Gastrocnemius medialis (tissue), 4 donors: ENCODE measurements around the gene ADAMTS4. TPM values are rescaled to one million over a fixed set of nuclear protein-coding genes. Genes with fewer than 3 reads are reported as not detected.

Source experiments
- ATAC-seq, 2 donors: fragments of 150-250 bp; one replicate each; pipeline ENCODE4 v1.9.1; 2016
- DNase-seq, 2 donors: peaks; one replicate each; pipeline ENCODE4 v3.0.0-alpha.2; 2019
- H3K27ac ChIP-seq, 4 donors: fragments of 200-600 bp; sonication (generic); 1 replicate in 1 of 4; 2 replicates in 3 of 4; pipeline ENCODE4 v1.5.1; 2016 to 2018; ENCODE audit warnings: mild to moderate bottlenecking in 2 of 4, moderate library complexity in 1 of 4
- H3K27me3 ChIP-seq, 3 donors: fragments of 200-600 bp; sonication (generic) in 2 of 3; 1 replicate in 1 of 3; 2 replicates in 2 of 3; pipeline versions ENCODE4 v1.5.1 to v1.6.0; 2016 to 2019; ENCODE audit warnings: mild to moderate bottlenecking in 1 of 3, moderate library complexity in 1 of 3
- H3K36me3 ChIP-seq, 2 donors: fragments of 200-600 bp; sonication (generic) in 1 of 2; one replicate each; pipeline ENCODE4 v1.5.1; 2017 to 2018
- H3K4me1 ChIP-seq, 2 donors: fragments of 200-600 bp; sonication (generic) in 1 of 2; one replicate each; pipeline ENCODE4 v1.5.1; 2016 to 2017; ENCODE audit warnings: mild to moderate bottlenecking in 2 of 2
- H3K4me3 ChIP-seq, 4 donors: fragments of 200-600 bp; sonication (generic) in 3 of 4; 1 replicate in 1 of 4; 2 replicates in 3 of 4; pipeline ENCODE4 v1.5.1; 2016 to 2019; ENCODE audit warnings: mild to moderate bottlenecking in 2 of 4
- H3K9me3 ChIP-seq, 3 donors: fragments of 200-600 bp; sonication (generic) in 2 of 3; 1 replicate in 1 of 3; 2 replicates in 2 of 3; pipeline ENCODE4 v1.5.1; 2016 to 2019
- POLR2A ChIP-seq, 2 donors: fragments of 450-650 bp; IDR thresholded peaks; one replicate each; pipeline ENCODE4 v1.6.1; 2017; ENCODE audit warnings: antibody characterized with exemption in 2 of 2, mild to moderate bottlenecking in 2 of 2, moderate library complexity in 2 of 2
- in situ Hi-C, 4 donors: fragments of 200-750 bp; cut with MboI; loops; one replicate each; pipeline versions ENCODE4 v1.15.0 to v1.8.0; 2017; ENCODE audit warnings: low sequenced_read_pairs in 4 of 4
- intact Hi-C: fragments of 100-400 bp; cut with DNase I; formaldehyde crosslinking; loops from one replicate; pipeline ENCODE4 v1.15.1; 2023; ENCODE audit warnings: low total_unique reads
- total RNA-seq, 4 donors: library from RNA; depleted of rRNA; stranded (reverse); fragments of >200 nt; gene quantifications; one replicate each; pipeline versions ENCODE4 v1.1.0 to v1.2.3, GENCODE V29; 2016
- TF ChIP-seq, protein P1 (sequence below), 5 experiments: fragments of 450-650 bp in 3 of 5; fragments of 200-600 bp in 2 of 5; sonication (generic) in 2 of 5; IDR thresholded peaks in 4 of 5; conservative IDR thresholded peaks in 1 of 5; 1 replicate in 4 of 5; 2 replicates in 1 of 5; pipeline ENCODE4 v1.5.1; 2016 to 2019; ENCODE audit warnings: antibody characterized with exemption in 5 of 5, mild to moderate bottlenecking in 3 of 5, moderate library complexity in 3 of 5

Gene ADAMTS4
- total RNA-seq, 4 donors from 2014 or later, result 1.2 to 12.4 (median 5.2) TPM

DNA sequence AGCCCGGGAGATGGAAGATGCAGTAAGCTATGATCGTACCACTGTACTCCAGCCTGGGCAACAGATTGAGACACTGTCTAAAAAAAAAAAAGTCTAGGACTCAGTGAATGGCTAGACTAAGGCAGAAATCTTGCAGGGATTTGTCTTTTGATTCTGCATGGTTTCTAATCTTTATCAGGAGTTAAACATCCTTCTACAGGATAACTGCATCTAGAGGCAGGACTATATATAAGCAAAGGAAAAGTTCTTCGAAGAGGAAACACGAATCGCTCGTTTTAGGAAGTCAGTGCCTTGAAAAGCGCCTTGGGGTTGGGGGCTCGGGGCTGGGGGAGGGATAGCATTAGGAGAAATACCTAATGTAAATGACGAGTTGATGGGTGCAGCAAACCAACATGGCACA, 45.7 kb downstream of the ADAMTS4 start:
- no peaks in the 10 kb centered on the region for H3K27me3 ChIP-seq
- H3K36me3 ChIP-seq, result peaks cover 0 to 11% of the 10 kb centered on the region in 2 donors
- no peaks in the 10 kb centered on the region for H3K9me3 ChIP-seq
- no peak for TF ChIP-seq POLR2A (IDR thresholded peaks at IDR 0.05)
- TF ChIP-seq, protein P1, sequence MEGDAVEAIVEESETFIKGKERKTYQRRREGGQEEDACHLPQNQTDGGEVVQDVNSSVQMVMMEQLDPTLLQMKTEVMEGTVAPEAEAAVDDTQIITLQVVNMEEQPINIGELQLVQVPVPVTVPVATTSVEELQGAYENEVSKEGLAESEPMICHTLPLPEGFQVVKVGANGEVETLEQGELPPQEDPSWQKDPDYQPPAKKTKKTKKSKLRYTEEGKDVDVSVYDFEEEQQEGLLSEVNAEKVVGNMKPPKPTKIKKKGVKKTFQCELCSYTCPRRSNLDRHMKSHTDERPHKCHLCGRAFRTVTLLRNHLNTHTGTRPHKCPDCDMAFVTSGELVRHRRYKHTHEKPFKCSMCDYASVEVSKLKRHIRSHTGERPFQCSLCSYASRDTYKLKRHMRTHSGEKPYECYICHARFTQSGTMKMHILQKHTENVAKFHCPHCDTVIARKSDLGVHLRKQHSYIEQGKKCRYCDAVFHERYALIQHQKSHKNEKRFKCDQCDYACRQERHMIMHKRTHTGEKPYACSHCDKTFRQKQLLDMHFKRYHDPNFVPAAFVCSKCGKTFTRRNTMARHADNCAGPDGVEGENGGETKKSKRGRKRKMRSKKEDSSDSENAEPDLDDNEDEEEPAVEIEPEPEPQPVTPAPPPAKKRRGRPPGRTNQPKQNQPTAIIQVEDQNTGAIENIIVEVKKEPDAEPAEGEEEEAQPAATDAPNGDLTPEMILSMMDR (IDR thresholded peaks at IDR 0.05 in 4 of 5, conservative IDR thresholded peaks at IDR 0.05 in 1 of 5), result no peak
- intact Hi-C loops (loop anchor here (1.0 to 10.0 kb wide), 3 partner anchors 20 to 808 kb away; partner anchors contain the start of genes COPA, NCSTN, NIT1 and PFDN2), in situ Hi-C loops (loop anchor here in 1 of 4 donors (10.0 kb wide), 1 partner anchor 108 kb away; the partner anchor contains the start of gene USF1)
- ATAC-seq (no peak), DNase-seq (no peak)
- H3K4me1 ChIP-seq, result peaks cover 9 to 14% of the 10 kb centered on the region in 2 donors
- peak overlapping the region; percentile 88 to 98 (median 92) for H3K27ac ChIP-seq
- H3K4me3 ChIP-seq, result peak overlapping the region; percentile 73 to 96 (median 82)

DNA sequence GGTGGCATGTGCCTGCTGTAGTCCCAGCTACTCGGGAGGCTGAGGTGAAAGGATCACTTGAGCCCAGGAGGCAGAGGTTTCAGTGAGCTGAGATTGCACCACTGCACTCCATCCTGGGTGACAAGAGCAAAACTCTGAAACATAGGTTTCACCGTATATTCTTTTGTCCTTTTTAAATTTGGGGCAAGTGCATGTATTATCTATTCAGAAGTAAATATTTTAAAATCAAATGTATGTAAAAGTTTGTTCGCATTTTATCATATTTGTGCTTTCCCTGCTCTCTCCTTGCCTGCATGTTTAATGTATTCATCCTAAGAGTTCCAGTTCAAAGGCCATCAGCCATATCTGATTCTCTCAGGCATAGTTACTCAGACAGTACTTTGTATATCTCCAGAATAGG, 53.0 kb downstream of the ADAMTS4 start:
- no peak for DNase-seq
- Histone ChIP-seq H3K4me3 (no peak overlapping the region), H3K36me3 (no peaks in the 10 kb centered on the region), H3K4me1 (no peaks in the 10 kb centered on the region), H3K27me3 (no peaks in the 10 kb centered on the region), H3K9me3 (no peaks in the 10 kb centered on the region), H3K27ac (no peak overlapping the region)
- TF ChIP-seq, protein P1 (IDR thresholded peaks at IDR 0.05 in 4 of 5, conservative IDR thresholded peaks at IDR 0.05 in 1 of 5), result no peak
- no peak for TF ChIP-seq POLR2A (IDR thresholded peaks at IDR 0.05)
- in situ Hi-C loops (no loop called here), intact Hi-C loops (no loop called here)
- no peak for ATAC-seq

DNA sequence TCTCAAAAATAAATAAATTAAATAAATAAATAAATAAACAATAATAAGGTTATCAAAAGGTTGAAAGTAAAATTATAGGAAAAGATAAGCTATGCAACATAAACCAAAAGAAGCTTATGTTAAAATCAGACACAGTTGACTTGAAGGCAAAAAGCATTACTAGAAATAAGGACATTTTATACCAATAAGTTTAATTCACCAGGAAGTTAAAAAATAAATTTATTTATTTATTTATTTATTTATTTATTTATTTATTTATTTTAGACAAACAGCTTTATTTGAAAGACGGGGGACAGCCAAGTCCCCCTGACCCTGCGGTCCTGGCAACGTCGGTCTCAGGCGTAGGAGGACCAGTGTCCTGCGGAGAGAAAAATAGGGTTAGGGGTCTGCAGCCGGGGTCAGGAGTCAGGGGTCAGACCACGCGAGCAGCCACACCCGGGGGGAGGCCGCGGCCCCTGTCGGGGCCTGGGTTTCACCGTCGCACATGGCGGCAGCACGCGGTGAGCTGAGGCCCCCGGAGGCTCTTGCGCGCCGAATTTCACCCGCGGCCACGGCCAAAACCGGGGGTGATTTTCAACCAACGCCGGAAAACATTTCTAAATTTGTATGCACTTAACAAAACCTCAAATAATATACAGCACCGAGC, 58.0 kb downstream of the ADAMTS4 start:
- Histone ChIP-seq H3K4me1 (peaks cover 16 to 24% of the 10 kb centered on the region in 2 donors), H3K27ac (no peak overlapping the region), H3K36me3 (no peaks in the 10 kb centered on the region), H3K4me3 (no peak overlapping the region), H3K27me3 (no peaks in the 10 kb centered on the region), H3K9me3 (no peaks in the 10 kb centered on the region)
- intact Hi-C loops (no loop called here), in situ Hi-C loops (no loop called here)
- TF ChIP-seq, protein P1 (IDR thresholded peaks at IDR 0.05 in 4 of 5, conservative IDR thresholded peaks at IDR 0.05 in 1 of 5), result no peak
- TF ChIP-seq POLR2A (IDR thresholded peaks at IDR 0.05), result no peak
- ATAC-seq (no peak), DNase-seq (no peak)

DNA sequence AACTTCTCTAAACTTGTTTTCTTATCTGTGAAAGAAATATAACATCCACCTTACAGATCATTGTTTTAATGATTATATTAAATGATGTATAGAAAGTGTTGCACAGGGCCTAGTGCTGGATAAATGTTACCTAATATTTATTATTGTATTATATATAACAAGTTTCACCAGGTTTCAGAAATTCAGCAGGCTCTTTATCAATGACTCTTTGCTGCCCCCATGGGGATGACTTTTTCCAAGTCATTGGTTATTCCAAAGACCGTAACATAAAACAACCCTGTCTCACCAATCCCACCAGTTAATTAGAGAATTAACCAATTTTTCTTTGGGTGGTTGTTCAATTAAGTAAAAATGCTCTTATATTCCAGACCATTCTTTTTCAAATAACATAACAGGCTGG, 59.1 kb downstream of the ADAMTS4 start:
- Histone ChIP-seq H3K36me3 (peaks cover 0 to 1% of the 10 kb centered on the region in 2 donors), H3K27ac (no peak overlapping the region), H3K27me3 (no peaks in the 10 kb centered on the region), H3K4me3 (no peak overlapping the region), H3K9me3 (no peaks in the 10 kb centered on the region), H3K4me1 (peaks cover 16 to 24% of the 10 kb centered on the region in 2 donors)
- intact Hi-C loops, result loop anchor here (10.0 kb wide), 1 partner anchor 1105 kb away; the partner anchor contains the start of gene PIGM
- TF ChIP-seq POLR2A (IDR thresholded peaks at IDR 0.05), result no peak
- TF ChIP-seq, protein P1 (IDR thresholded peaks at IDR 0.05 in 4 of 5, conservative IDR thresholded peaks at IDR 0.05 in 1 of 5), result peak in 4 of 5 experiments; percentile 16 to 49 (median 31)
- in situ Hi-C loops, result no loop called here
- peak in 1 of 2 donors; percentile 24 for ATAC-seq
- DNase-seq, result no peak
